GM21367 (cell line): ENCODE data around the gene PELI2.

Experiments
- ATAC-seq: cut with Tn5 transposase; IDR thresholded peaks from one replicate; pipeline ENCODE4 v1.9.1; 2021; ENCODE audit not compliant: unreplicated experiment

PELI2 gene

GRCh38 chr14:56170028-56170427 lies 51.8 kb downstream of the PELI2 start:
- ATAC-seq, result no peak

- no peak for ATAC-seq
Observed at GRCh38 chr14:56170877-56171422, 52.7 kb downstream of the PELI2 start.

DNA sequence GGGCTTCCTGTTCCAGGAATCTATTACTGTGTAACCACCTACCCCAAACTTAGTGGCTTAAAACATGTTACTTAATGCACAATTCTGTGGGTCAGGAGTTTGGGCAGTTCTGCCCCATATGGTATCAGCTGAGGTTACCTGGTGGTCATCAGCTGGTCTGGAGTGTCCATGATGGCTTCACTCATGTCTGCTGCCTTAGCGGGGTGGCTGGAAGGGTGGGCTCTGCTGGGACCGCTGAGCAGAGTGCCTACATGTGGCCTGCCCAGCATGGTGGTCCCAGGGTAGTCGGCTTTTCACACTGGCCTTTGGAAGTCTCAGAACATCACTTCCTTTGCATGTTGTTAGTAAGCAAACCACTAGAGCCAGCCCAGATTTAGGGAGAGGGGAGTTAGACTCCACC lies 53.9 kb downstream of the PELI2 start:
- no peak for ATAC-seq

GRCh38 chr14:56172571-56172971 lies 54.4 kb downstream of the PELI2 start:
- ATAC-seq, result no peak

DNA sequence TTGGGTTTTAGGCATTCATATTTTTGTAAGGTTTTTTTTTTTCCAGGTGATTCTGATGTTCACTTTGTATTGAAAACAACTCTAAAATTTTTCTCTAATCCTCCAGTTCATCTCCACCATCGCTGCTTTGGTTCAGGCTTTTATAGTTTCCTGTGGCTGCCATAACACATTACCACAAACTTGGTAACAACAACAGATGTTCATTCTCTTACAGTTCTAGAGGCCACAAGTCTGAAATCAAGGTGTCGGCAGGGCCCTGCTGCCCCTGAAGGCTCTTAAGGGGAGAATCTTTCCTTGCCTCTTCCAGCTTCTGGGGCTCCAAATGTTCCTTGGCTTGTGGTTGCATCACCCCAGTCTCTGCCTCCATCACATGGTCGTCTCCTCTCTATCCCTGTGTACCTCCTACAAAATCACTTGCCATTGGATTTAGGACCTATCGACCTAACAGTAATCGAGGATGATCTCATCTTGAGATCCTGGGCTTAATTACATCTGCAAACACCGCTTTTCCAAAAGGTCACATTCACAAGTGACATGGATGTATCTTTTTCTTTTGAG lies 55.2 kb downstream of the PELI2 start:
- no peak for ATAC-seq

- ATAC-seq, result no peak
Observed at GRCh38 chr14:56175773-56176172, 57.6 kb downstream of the PELI2 start.

- no peak for ATAC-seq
Observed at GRCh38 chr14:56176530-56176929, 58.3 kb downstream of the PELI2 start.

DNA sequence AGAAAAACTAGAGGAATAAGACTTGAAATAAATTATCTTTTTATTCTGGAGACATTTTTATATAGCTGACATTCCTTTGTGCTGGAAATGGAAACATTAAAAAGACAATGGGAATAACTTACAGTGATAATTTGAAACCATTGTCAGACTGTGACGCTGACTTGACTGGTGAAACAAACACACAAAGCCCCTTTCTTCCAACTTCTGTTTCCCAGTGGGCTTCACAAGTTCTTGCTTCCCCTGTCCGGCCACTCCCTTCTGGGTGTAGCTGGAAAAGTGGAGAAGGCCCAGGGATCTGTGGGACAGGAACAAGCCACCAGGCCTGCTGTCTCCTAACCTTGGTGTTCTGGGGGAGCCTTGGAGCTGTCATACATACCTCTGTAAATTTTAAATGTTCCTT lies 58.8 kb downstream of the PELI2 start:
- no peak for ATAC-seq

GRCh38 chr14:56180754-56181542 lies 62.7 kb downstream of the PELI2 start:
- no peak for ATAC-seq

DNA sequence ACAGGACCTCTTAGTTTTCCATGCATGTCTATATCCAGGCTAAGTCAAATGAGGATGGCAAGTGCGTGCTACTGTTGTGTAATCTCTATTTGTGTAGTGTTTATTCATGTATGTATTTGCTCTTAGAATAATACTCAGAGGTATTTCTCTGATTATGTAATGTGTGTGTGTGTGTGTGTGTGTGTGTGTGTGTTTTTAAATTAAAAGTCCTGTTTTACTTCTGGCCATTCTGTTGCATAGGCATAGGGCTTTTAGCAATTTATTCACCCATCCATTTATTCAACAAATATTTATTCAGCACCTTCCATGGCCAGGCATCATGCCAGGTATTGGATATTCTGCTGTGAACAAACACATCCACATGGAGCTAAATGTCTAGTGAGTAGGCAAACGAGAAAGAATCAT lies 63.5 kb downstream of the PELI2 start:
- ATAC-seq, result no peak

DNA sequence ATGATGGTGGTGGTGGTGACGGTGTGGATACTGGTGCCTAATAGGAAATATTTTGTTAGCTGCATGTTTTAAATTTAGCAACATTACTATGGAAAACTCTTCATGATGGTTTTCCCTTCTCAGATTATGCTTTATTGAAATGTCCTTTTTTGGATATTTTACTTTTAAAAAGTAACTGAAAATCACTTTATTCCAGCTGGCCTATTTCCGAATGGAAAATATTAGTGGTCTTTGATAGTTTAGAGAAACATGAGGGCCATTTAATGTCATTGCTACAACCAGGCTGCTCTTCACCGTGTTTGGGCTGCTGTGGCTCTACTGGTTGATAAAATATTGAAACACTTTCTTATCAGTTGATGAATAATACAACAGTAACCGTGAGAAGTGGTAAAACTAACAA lies 64.2 kb downstream of the PELI2 start:
- no peak for ATAC-seq

GRCh38 chr14:56183631-56184157 lies 65.5 kb downstream of the PELI2 start:
- ATAC-seq, result no peak

DNA sequence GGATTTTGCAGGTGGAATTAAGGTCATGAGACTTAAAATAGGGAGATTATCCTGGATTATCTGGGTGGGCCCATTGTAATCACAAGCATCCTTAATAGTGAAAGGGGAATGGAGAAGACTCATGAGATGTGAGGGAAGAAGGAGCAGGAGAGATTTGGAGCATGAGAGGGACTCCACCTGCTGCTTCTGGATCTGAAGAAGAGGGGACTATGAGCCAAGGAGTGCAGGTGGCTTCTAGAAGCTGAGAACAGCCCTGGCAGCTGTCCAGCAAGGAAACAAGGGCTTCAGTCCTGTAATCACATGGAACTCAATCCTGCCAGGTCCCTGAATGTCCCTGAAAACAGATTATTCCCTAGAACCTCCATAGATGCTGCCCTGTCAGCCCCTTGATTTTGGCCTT lies 67.8 kb downstream of the PELI2 start:
- ATAC-seq, result no peak

DNA sequence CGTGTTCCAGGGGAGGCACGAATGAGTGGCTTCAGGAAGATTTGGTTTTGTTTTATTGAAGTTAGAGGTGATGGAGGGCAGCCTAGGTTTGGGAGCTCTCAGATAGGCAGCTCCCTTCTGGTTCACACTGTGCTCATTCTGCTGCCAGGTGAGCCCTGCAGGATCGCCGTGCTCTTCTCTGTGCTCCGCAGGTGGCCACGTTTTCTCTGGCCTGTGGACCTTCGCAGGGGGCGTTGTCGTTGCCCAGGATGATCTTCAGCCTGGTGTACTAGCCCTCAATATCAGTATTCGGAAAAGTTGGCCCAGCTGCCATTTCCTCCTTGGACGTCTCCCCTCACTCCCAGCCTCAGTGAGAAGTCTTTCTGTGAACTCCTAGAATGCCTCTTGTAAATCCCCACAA lies 69.5 kb downstream of the PELI2 start:
- no peak for ATAC-seq

DNA sequence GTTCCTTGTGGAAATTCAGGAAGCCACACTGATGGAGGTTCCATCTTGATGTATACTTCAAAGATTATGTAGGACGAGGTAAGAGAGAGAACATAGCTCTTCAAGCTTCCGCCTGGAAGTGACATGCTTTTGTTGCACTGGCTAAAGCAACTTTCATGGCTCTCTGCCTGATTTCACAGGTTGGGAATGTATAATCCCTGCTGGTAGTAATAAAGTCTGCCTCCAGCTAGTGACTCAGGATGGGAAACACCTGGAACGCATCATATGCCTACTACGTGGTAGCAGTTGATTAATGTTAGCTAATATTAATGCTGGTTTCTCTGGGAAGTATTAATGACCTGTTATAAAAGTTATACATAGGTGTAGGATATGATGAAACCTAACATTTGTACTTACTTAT lies 71.1 kb downstream of the PELI2 start:
- no peak for ATAC-seq

- no peak for ATAC-seq
Observed at GRCh38 chr14:56193347-56193746, 75.1 kb downstream of the PELI2 start.

GRCh38 chr14:56194042-56194441 lies 75.8 kb downstream of the PELI2 start:
- no peak for ATAC-seq

GRCh38 chr14:56195223-56195622 lies 77.0 kb downstream of the PELI2 start:
- ATAC-seq, result no peak

GRCh38 chr14:56195704-56196103 lies 77.5 kb downstream of the PELI2 start:
- peak; percentile 63 for ATAC-seq

GRCh38 chr14:56196274-56196673 lies 78.1 kb downstream of the PELI2 start:
- ATAC-seq, result no peak

DNA sequence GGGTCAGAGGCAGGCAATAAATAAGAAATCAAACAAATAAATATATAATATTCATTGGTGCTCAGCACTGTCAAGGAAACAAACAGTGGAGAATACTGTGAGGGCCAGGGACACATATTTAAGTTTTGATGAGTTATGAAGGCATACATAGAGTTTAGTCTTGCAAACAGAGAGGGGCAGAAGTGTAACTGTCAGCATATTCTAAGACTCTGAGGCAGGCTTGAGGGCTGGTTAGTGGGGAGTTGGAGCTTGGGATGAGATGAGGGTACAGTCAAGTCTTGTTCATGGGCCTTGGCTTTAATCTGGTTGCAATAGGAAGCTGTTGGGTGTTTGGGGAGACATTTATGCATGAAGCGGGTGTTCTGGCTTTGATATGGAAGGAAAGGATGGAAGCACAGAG lies 78.9 kb downstream of the PELI2 start:
- ATAC-seq, result no peak

DNA sequence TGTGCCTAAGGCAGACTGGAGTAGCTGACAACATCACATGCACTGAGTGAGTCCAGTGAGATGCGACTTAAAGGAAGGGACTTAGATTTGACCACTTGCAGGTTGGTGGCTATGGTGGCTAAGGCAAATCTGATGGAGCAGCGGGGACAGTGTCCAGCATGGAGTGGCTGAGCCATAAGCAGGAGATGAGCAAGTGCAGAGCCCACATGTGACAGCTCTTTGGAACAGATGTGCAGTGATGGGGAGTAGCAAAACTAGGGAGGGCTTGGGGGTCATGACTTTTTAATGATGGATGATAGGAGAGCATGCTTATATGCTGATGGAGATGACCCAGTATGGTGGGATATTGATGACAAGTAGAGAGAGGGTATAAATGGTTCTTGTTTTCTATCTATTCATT lies 80.2 kb downstream of the PELI2 start:
- no peak for ATAC-seq
